Muscle of back (tissue), 11 donors: ENCODE measurements around the gene LRMDA. TPM values are rescaled to one million over a fixed set of nuclear protein-coding genes. Genes with fewer than 3 reads are reported as not detected.
A peak's percentile ranks its signal among the peaks of the same experiment; 100 is the strongest.

ENCODE experiments used
- DNase-seq, 3 donors: peaks; one replicate each; pipeline versions ENCODE4 v3.0.0 to v3.0.0-alpha.2; 2013
- polyA plus RNA-seq, 10 donors: library from polyadenylated mRNA; unstranded; fragments of 120-200 nt; gene quantifications; one replicate each; pipeline ENCODE4 v1.2.1, GENCODE V29; 2013; ENCODE audit not compliant: insufficient read length in 10 of 10

LRMDA gene
- polyA plus RNA-seq, 10 donors, result 3.6 to 9.3 (median 6.0) TPM

DNA sequence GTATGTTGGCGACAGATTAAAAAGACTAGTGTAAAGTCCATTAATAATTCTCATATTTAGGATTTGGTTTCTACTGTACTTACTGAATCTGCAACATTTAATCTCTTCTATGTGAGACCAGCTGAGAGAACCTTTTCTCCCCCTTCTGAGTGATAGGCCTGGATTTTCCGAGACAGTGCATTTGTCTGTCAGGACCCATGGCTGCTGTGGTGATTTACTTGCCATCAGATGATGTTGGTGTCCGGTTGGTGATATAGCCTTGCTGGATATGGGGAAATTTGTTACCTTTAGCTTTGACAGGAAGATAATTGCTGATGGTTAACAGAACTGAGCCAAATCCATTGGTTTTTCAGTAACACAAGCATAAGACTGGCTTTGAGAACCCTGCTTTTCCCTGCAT is 517.2 kb downstream of the LRMDA start:
- no peak for DNase-seq

DNA sequence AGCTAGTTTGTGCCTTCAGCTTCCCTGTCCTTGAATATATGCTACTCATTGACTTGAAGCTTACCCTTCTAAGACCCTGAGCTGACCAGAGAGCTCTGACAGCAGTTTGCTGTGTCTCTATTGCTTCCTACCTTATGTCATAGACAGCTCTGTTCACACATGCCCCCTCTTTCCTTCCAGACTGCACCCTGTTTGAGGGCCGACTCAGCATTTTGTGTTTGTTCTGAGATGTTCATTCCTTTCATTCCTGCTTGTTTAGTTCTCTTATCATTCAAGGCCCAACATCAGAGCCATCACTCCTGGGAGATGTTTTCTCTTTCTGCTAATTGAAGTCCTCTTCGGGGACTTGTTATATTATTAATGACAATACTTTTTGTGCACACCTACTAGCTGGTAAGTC is 518.9 kb downstream of the LRMDA start:
- DNase-seq, result no peak

DNA sequence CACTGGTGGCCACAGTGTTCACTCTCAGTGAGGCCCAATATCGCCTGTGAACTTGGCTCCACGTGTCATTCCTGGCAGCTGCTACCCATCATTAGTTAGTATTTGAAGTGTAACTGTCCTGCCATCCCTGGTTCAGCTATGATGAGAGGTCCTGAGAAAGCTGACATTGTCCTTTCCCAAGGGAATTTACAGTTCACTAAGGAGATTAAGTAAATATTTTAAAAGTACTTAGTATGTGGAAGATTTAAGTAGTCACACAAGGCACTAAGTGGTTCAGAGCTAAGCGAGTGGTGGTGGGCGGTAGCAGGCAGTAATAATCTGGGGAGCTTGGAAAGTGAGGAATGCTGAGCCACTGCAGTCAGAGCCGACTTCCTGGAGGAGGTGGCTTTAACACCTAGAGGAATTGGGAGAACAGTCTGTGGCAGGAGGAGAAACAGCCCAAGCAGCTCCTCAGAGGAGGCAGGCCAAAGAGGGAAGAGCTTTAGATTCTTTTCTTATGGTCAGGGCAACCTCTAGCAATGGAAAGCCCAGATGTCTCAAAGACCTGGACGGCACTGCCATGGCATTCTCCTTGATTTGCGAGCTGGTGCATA is 519.7 kb downstream of the LRMDA start:
- no peak for DNase-seq

DNA sequence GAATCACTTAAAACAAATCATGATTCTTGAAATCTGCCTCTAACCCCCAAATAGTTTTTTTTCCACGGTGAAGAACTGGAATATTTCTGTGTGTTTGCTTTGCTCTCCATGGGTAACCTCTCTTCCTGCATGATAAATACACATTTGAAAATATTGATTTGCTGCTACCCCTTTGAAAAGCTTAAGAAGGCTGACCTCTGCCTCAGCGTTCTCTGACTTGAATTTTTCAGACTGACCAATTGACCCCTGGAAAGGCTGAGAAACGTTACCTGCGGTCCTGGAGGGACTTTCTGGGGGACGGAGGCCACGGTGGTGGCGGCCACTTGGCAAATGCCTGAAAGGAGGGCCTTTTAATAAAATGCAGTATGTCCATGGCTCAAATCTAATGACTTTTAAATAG is 520.2 kb downstream of the LRMDA start:
- DNase-seq, result no peak

DNA sequence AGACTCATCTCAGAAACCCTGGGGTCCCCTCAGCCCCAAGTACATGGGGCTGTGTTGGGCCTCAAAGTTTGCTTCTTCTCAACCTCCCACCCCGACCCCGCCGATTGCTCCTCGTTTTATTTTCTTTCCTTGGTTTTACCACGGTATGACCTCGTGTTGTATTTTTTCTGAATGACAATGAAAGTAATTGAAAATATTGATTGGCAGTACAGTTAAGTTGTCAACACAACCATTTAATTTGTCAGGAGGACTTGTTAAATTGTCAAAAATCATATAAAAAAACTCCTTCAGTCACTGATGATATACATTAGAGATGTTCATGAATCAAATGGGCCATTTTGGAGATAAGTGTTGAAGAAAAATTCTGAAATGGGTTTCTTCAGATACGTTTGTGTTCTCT is 520.7 kb downstream of the LRMDA start:
- DNase-seq, result no peak

DNA sequence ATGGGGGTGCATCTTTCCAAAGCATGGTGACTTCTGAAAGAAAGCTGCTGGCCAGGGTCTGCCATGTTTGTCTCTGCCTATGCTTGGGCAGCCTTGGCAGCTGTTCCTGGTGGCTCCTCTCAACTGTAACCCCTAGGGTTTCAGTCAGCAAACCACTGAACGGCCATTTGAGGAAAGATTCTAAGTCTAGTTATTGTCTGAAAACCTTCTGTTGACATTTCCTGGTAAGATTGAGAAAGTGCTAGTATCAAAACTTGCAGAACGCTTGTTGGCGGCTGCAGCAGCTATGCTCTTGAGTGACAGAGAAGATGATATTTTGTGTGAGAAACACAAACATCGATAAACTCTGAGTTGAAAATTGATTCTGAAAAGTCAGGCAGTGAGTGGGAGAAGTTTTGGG is 523.1 kb downstream of the LRMDA start:
- no peak for DNase-seq

DNA sequence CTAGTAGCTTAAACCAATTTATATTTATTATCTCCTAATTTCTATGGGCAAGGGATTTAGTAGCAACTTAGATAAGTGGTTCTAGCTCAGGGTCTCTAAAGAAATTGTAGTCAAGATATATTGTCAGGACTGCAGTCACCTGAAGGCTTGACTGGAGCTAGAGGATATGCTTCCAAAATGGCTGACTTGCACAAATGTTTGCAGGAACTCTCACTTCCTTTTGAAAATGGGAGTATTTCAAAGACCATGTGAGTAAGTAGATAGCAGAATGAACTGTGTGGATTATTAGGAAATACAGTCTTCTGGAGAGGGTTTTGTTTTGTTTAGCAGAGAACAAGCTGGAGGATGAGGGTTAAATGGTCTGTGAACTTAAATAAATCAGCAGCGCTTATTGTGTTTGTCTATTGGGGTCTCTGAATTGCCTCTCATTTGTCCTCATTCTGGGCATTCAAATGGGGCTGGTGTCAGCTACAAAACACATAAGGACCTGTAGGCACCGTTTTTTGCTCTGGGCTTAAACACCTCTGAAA is 524.6 kb downstream of the LRMDA start:
- no peak for DNase-seq

DNA sequence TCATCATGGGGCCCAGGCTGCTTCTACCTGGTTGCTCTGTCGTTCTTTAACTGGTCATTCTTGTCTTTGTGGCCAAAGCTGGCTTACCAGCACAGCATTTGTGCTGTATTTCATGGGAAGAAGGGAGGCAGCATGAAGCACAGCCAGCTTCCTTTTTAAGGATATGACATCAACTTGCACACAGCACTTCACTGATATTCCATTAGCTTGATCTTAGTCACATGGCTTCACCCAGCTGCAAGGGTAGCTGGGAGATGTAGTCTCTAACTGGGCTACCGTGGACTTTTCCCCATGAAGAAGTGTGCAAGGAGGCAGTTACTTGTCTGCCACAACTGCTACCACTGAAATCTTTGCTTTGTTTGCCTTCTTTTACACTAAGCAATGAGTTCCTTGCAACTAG is 525.2 kb downstream of the LRMDA start:
- DNase-seq, result no peak

DNA sequence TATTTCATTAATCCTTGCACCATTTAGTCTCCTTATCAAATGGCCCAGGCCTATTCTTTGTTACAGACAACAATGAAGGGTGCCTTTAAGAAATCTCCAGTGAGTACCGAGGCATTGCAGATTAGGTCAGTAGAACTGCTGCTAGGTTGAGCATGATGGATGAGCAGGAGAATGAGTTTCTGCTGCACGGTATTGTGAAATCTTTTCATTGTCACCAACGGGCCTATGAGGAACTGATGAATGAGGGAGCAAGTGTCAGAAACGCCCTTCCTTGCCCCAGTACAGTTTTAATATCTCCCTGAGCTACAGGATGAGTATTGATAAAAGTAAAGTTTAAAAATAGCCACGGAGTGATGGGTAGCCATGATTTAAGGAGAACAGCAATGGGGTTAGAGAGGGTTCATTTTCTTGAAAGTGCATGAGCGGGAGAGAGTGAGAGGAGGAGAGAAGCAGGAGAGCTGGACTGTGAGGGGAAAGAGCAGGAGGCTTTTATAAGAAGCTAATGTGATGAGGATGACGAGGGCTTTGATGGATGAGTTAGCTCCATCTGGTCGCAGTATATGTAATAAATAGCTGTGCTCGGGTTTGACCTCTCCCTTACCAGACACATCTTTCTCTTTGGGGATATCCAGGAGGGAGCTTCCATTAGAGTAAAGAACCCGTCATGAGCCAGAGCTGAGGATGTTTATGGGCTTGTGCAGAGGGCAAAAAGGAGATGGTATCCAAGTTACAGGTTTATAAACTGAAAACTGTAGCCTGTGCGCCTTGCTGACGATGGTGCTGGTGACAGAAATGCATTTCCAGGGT is 526.1 kb downstream of the LRMDA start:
- no peak for DNase-seq

DNA sequence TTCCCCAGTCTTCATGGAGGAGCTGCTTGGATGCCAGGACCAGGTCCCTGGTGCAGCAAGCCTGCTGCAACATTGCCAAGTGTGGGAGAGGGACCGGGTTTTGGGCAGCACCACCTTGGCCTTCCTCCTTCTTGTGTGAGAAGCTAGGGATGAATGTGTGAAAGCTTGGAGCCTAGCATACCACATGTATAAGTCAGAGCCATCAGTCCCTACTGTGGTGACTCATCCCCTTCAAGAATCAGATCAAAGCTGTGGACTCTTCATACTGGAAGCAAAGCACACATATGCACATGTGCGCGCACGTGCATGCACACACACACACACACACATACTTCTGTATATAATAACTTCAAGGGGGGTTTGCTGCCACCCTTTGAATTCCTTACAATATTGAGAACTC is 527.8 kb downstream of the LRMDA start:
- peak in 1 of 3 donors; percentile 89 for DNase-seq

DNA sequence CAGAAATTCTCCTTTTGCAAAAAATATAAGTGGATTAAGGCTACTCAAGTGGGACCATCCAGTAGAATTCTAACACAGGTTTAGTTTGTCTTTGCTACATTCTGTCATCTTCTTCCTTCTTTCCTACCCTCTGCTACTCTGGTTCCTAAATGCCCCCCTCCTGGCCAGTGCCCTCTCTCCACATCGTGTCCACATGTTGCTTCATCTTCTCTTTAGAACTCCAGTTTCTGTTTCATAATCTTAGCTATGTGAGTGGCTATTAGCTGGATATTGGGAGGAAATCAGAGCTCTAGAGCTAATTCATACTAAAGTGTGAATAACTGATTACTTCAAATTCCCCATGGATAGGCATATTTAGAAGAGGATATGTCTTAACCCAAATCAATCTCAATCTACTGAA is 528.5 kb downstream of the LRMDA start:
- DNase-seq, result no peak

DNA sequence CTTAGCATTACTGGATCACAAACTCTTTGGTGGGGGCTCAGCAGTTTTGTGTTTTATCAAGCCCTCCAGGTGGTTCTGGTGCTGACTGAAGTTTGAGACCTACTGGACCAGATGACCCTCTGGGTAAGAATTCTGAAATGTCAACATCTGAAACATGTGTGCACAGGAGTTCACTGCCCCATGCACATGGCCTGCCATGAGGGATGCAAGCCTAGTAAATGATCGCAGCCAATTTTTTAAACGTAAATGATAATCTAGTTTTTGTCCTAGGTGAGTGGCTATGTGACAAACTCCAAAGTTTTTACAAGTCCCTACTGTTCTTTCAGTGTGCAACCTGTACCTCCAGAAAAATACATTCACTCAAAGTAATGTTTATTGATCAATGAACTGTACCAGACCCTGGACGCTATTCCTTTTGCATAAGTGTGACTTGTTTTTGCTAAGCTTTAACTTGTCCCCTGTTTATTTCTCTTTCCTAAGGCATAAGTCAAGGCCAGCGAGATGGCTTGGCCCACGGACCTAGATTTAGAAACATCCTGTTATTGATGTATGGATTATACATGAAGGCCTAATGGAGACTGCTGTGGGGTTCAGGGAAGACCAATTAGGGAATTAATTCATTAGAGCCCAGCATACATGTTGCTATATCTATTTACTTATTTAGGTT is 531.1 kb downstream of the LRMDA start:
- no peak for DNase-seq

DNA sequence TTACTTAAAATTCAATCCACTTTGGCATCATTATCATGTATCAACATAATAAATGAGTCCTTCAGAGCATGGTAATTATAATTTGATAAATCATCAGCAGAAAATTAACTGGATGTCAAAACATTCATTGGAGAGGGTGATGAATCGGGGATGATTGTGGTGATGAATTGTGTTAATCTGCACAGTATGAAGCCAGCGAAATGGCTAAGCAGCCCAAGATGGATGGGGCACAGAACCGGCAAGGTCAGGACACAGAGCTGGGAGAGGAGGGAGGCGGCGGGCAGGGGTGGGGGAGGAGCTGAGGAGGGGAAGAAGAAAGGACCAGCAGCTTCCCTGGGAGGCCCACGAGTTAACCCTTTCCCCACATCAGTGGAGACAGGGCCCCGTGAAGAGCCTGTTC is 536.1 kb downstream of the LRMDA start:
- DNase-seq, result no peak

DNA sequence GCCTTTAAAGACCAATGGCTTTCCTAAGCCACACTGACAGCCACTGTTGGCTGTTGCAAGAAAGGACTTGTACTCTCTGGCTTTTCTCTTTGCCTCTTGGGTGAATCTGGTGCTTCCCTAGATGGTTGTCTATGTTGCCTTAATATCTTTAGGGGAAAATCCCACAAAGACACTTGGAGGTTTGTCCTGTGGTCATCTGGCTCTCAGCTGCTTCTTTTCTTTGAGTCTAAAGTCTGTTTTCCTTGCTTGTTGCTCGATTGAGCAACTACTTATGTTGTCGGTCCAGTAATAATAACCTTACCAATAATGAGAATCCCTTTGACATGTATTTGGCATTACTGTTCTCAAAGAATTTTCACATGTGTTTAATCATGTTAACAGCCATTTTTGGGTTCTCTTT is 537.6 kb downstream of the LRMDA start:
- DNase-seq, result no peak

DNA sequence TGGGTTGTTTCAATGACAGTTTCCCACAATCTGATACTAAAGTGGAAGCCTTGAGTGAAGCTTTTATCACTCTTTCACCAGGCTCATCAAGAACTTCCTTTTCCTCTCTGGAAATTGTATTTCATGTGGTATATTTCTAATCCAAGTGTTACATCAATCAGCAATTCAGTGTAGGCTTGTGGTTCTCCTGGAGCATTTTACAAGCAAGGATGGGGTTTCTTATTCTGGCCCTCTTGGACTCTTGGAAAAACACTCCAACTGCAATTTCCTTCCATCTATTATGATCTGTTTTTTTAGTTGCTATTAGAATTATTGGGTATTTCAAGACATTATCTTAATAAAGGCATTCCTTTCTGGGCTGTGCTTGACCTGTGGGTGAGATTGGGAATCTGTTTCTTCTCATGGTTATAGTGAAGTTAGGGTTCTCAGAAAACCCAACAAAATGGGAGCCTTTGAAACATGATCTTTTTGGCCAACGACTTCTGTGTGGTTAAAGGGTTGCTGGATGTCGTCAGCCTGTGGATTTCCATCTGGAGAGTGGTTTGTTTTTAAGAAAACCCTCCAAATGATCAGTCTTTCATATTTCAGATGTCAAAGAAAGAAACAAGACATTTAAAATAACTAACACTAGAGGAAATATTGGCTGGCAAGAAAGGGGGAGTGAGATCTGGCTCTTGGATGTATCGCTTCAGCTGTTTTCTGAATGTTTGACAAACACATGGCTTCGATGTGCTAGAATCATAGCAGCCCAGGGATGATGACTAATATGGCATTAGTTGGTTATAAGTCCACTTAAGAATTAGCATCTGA is 540.2 kb downstream of the LRMDA start:
- DNase-seq, result peak; percentile 27 to 44 (median 33)

DNA sequence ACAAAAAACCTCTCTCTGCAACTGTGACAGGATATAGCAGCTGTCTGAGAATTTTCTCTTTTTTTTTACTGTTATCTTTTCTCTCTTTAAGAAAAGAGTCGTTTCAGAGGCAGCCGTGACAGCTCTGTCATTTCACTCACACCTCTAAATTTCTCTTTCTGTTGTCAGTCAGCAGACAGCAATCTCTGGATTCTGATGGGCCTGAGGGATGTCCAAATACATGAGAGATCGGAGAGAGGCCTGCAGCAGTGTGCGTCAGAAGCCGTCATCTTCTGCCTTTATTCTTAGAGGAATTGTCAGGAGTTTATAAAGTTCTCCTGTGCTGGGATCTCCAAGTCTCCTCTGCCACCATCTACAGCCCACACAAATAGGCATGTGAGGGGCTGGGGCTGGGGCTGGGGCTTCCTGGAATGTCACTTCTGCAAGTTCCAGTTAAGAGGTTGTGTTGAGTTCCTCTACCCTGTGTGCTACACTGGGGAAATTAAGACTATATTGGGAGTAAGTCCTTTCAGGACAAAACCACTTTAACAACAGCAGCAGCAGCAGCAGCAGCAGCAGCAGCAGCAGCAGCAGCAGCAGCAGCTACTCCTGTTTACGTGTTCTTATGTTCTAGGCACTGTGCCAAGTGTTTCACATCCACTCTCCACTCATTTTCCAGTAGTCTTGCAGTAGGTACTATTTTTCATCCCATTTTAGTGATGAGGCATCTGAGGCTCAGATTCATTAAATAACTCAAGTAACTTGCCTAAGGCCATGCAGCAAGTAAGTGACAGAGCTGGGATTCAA is 541.3 kb downstream of the LRMDA start:
- DNase-seq, result peak; percentile 37 to 67 (median 37)

DNA sequence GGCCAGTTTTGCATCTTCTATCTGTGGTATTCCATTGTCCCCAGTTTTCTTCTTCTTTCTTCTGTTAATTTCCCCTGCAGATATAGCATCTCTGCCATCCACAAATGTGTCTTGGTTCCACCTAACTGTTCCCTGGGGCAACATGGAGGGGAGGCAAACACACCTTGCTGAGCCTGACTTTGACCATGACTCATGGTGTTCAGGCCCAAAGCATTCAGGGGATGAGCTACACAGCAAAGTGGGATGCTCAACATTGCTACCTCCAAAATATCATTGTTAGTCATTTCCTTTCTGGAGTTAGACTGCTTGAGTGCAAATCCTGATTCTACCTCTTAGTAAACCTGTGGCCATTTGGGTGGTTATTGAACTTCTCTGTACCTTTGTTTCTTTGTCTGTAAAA is 542.7 kb downstream of the LRMDA start:
- no peak for DNase-seq

DNA sequence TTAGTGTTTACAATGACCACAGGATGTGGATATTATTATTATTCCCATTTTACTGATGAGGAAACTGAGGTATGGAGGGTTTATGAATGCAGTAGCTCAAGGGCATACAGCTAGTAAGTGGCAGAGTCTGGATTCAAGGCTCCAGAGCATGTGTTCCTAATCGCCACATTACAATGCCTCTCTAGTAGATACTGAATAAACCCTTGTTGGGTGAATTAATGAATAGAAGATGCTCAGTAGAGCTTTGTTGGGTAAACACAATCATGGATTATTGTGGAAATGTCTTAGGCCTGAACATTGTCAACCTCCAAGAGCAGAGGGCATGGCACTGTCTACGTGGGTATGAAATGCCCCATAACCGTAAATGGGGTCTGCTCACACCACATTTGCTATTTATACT is 545.3 kb downstream of the LRMDA start:
- DNase-seq, result no peak

DNA sequence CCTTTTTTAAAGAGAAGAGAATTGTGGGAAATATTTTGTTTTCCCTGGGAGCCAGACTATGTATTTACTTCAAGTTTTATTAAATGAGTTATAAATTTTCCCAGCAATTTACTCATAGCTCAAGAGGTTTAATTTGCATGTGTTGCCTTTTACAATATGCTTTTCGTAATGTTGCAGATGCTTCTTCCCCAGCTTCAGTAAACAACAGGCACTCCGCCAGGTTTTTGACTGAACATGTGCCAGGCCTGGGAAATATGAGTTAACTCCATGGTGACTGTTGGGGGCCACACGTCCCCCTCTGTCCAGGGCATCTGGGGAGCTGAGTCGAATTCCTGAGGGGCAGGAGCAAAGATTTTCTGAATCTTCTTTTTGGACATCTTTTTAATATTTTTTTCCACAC is 545.7 kb downstream of the LRMDA start:
- peak; percentile 34 to 85 (median 67) for DNase-seq

DNA sequence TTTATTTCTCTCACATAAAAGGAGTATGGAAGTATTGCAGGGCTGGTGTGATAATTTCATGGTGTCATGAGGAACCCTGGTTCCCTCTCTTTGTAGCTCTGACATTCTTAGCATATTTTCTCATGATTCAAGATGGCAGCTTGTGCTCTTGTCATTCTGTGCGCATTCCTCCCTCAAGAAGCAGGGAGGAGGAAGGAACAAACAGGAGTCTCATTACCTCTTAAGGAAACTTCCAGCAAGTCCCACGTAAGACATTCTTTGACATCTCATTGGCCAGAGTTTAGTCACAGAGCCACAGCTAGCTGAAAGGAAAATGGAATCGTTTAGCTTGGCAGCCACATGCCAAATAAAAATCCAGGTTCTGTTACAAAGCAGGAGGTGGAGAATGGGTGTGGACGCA is 546.8 kb downstream of the LRMDA start:
- DNase-seq, result no peak

DNA sequence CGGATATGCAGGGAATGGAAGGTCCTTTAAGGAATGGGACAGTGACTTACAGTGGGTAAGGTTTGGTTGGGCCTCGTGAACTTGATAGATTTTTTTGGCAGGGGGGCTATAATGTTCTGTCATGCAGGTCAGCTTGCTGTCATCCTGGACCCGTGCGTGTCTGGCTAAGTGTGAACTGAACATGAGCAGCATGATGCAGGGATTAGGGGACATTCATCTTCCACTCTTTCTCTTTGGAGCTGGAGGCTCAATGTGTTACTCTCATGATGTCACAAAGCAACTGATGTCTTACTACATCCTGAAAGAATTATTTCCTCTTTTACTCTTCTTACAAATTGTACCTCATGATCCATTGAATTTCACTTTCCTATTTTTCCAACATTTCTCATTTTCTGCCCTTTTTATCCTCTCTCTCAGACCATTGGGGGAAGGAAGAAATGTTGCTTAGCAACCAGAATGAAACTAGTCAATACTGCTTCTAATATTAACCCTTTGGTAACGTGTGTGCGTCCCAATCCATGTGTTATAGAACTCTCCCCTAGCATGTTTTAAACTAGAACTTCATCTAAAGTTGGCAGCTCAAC is 549.1 kb downstream of the LRMDA start:
- DNase-seq, result peak in 1 of 3 donors; percentile 36
